ENCODE results near the gene MAB21L2. TPM values are rescaled to one million over a fixed set of nuclear protein-coding genes. Genes with fewer than 3 reads are reported as not detected.

Gene MAB21L2
- total RNA-seq, 1 experiment from 2014 or later: not detected

DNA sequence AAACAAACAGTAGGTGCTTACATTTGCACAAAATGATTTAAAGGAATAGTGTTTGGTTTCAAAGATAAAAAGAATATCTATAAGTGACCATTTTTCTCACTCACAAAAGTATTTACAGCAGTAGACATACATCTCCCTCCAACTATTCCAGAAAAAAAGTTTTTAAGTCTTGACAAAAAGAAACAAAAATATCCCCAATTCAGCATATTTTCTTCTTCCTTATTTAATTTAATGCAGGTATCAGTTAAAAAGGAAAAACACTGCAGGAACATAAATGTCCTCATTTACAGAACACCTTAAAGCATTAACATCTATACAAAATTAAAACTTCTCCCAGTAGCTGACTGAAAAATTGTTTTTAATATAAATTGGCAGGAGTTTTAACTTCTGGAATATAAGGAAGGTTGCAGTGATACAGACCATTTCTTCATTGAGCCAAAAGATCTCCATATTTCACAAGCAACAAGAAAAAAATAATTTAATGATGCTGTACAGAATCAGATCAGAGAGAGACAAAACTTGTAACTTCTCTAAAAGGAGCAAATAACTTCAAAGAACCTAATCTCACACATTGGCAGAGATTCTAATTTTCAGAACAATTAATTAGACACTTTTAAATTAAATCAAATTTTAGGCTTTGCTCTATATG, 4.3 kb downstream of the MAB21L2 start:
- Histone ChIP-seq H3K9ac (ENCODE audit: low read length) (no peak overlapping the region), H2AFZ (ENCODE audit: low read depth, low read length, poor library complexity, severe bottlenecking) (no peak overlapping the region), H3K79me2 (ENCODE audit: insufficient read depth, low read length) (no peaks in the 10 kb centered on the region), H3K27me3 (ENCODE audit: insufficient read depth, low read length) (no peaks in the 10 kb centered on the region), H3K4me3 (replicated peaks in 1 of 2; ENCODE audit: low read depth in 1 of 2, low read length in 2 of 2) (no peak overlapping the region), H3K4me2 (ENCODE audit: low read length) (no peak overlapping the region), H3K36me3 (ENCODE audit: control insufficient read depth in 1 of 2, insufficient read depth in 2 of 2, low read length in 2 of 2) (no peaks in the 10 kb centered on the region; a peak in 1 of 4 replicates), H3K9me2 (ENCODE audit: insufficient read depth) (no peaks in the 10 kb centered on the region), H3K9me3 (ENCODE audit: control insufficient read depth in 1 of 2, insufficient read depth in 1 of 2, low read depth in 1 of 2, low read length in 2 of 2) (no peaks in the 10 kb centered on the region), H3K4me1 (ENCODE audit: control insufficient read depth in 1 of 2, insufficient read depth in 2 of 2, low read length in 2 of 2) (no peaks in the 10 kb centered on the region), H3K27ac (ENCODE audit: low read depth, low read length) (no peak overlapping the region), H4K20me1 (ENCODE audit: insufficient read depth) (no peaks in the 10 kb centered on the region; the same call in 1 of the 2 replicates)
- RAD21 ChIA-PET (ENCODE audit: low non-redundant PET in 1 of 2, low total read pairs in 2 of 2, uncharacterized antibody in 2 of 2, unreplicated experiment in 2 of 2): no interaction called here
- BruUV-seq (replicated peaks): no TSS peak
- no peak for ATAC-seq
- intact Hi-C loops (cut with micrococcal nuclease): no loop called here
- TF ChIP-seq, protein P1, sequence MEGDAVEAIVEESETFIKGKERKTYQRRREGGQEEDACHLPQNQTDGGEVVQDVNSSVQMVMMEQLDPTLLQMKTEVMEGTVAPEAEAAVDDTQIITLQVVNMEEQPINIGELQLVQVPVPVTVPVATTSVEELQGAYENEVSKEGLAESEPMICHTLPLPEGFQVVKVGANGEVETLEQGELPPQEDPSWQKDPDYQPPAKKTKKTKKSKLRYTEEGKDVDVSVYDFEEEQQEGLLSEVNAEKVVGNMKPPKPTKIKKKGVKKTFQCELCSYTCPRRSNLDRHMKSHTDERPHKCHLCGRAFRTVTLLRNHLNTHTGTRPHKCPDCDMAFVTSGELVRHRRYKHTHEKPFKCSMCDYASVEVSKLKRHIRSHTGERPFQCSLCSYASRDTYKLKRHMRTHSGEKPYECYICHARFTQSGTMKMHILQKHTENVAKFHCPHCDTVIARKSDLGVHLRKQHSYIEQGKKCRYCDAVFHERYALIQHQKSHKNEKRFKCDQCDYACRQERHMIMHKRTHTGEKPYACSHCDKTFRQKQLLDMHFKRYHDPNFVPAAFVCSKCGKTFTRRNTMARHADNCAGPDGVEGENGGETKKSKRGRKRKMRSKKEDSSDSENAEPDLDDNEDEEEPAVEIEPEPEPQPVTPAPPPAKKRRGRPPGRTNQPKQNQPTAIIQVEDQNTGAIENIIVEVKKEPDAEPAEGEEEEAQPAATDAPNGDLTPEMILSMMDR (IDR thresholded peaks at IDR 0.05 in 2 of 3, conservative IDR thresholded peaks at IDR 0.05 in 1 of 3; ENCODE audit: borderline replicate concordance in 1 of 3, insufficient read depth in 1 of 3, low read depth in 2 of 3, low read length in 2 of 3): no peak
- no peak for TF ChIP-seq ELF1 (IDR thresholded peaks at IDR 0.05; ENCODE audit: borderline replicate concordance, low read depth)
- no peak for TF ChIP-seq EZH2 (IDR thresholded peaks at IDR 0.05)
- TF ChIP-seq, protein P2, sequence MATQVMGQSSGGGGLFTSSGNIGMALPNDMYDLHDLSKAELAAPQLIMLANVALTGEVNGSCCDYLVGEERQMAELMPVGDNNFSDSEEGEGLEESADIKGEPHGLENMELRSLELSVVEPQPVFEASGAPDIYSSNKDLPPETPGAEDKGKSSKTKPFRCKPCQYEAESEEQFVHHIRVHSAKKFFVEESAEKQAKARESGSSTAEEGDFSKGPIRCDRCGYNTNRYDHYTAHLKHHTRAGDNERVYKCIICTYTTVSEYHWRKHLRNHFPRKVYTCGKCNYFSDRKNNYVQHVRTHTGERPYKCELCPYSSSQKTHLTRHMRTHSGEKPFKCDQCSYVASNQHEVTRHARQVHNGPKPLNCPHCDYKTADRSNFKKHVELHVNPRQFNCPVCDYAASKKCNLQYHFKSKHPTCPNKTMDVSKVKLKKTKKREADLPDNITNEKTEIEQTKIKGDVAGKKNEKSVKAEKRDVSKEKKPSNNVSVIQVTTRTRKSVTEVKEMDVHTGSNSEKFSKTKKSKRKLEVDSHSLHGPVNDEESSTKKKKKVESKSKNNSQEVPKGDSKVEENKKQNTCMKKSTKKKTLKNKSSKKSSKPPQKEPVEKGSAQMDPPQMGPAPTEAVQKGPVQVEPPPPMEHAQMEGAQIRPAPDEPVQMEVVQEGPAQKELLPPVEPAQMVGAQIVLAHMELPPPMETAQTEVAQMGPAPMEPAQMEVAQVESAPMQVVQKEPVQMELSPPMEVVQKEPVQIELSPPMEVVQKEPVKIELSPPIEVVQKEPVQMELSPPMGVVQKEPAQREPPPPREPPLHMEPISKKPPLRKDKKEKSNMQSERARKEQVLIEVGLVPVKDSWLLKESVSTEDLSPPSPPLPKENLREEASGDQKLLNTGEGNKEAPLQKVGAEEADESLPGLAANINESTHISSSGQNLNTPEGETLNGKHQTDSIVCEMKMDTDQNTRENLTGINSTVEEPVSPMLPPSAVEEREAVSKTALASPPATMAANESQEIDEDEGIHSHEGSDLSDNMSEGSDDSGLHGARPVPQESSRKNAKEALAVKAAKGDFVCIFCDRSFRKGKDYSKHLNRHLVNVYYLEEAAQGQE (IDR thresholded peaks at IDR 0.05; ENCODE audit: low read depth): no peak
- TF ChIP-seq SP1 (IDR thresholded peaks at IDR 0.05; ENCODE audit: low read depth): no peak
- TF ChIP-seq, protein P3, sequence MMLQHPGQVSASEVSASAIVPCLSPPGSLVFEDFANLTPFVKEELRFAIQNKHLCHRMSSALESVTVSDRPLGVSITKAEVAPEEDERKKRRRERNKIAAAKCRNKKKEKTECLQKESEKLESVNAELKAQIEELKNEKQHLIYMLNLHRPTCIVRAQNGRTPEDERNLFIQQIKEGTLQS (IDR thresholded peaks at IDR 0.05): no peak
- no peak for TF ChIP-seq TCF7L2 (IDR thresholded peaks at IDR 0.05; ENCODE audit: borderline replicate concordance, extremely low read depth, insufficient read depth, insufficient read length)
- TF ChIP-seq EGR1 (IDR thresholded peaks at IDR 0.05; ENCODE audit: low read depth): no peak
- no peak for TF ChIP-seq POLR2A (IDR thresholded peaks at IDR 0.05; ENCODE audit: borderline replicate concordance, extremely low read depth, insufficient read depth, insufficient read length)
- TF ChIP-seq, protein P4, sequence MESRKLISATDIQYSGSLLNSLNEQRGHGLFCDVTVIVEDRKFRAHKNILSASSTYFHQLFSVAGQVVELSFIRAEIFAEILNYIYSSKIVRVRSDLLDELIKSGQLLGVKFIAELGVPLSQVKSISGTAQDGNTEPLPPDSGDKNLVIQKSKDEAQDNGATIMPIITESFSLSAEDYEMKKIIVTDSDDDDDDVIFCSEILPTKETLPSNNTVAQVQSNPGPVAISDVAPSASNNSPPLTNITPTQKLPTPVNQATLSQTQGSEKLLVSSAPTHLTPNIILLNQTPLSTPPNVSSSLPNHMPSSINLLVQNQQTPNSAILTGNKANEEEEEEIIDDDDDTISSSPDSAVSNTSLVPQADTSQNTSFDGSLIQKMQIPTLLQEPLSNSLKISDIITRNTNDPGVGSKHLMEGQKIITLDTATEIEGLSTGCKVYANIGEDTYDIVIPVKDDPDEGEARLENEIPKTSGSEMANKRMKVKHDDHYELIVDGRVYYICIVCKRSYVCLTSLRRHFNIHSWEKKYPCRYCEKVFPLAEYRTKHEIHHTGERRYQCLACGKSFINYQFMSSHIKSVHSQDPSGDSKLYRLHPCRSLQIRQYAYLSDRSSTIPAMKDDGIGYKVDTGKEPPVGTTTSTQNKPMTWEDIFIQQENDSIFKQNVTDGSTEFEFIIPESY (IDR thresholded peaks at IDR 0.05; ENCODE audit: extremely low read depth, insufficient replicate concordance, low read length): no peak
- CTCF ChIA-PET: no interaction called here
- no peak for DNase-seq (ENCODE audit: low read depth, low spot score)
- POLR2A ChIA-PET: no interaction called here
